HL-60 (cell line): ENCODE data around the gene ANKRD49.

Experiments used
- DNase-seq, 2 experiments: peaks; one replicate each; pipeline ENCODE4 v3.0.0-alpha.2; 2010 to 2020; ENCODE audit warnings: low read depth in 1 of 2, low spot score in 1 of 2
- H3K27ac ChIP-seq: fragments of 250-450 bp; sonication (Bioruptor Pico); replicated peaks from 2 replicates; pipeline ENCODE4 v1.5.1; 2020; ENCODE audit warnings: mild to moderate bottlenecking, moderate library complexity
- H3K27me3 ChIP-seq: fragments of 250-450 bp; sonication (Bioruptor Pico); 2 replicates; pipeline ENCODE4 v1.5.1; 2021; ENCODE audit warnings: mild to moderate bottlenecking, moderate library complexity; ENCODE audit not compliant: insufficient read depth, poor library complexity, severe bottlenecking
- H3K4me3 ChIP-seq: replicated peaks from 2 replicates; pipeline ENCODE4 v1.5.1; 2011; ENCODE audit warnings: mild to moderate bottlenecking, control low read depth, low read length; ENCODE audit not compliant: insufficient read depth
- CTCF ChIP-seq: IDR thresholded peaks from one replicate; pipeline ENCODE4 v1.5.1; 2011; ENCODE audit warnings: low read length, control low read depth, inconsistent platforms; ENCODE audit not compliant: insufficient read depth
- GABPA ChIP-seq: IDR thresholded peaks from 2 replicates; pipeline ENCODE4 v1.6.1; 2012; ENCODE audit warnings: low read depth
- POLR2AphosphoS5 ChIP-seq: IDR thresholded peaks from 2 replicates; pipeline ENCODE4 v1.6.1; 2012; ENCODE audit warnings: low read depth
- REST ChIP-seq: IDR thresholded peaks from 2 replicates; pipeline ENCODE4 v1.6.1; 2012; ENCODE audit warnings: low read depth; ENCODE audit not compliant: insufficient replicate concordance
- SPI1 ChIP-seq: IDR thresholded peaks from 2 replicates; pipeline ENCODE4 v1.6.1; 2012; ENCODE audit warnings: low read depth, mild to moderate bottlenecking, borderline replicate concordance

ANKRD49 gene

GRCh38 chr11:94469416-94469815 lies 24.4 kb upstream of the ANKRD49 start:
- Histone ChIP-seq H3K4me3 (no peak overlapping the region), H3K27ac (no peak overlapping the region), H3K27me3 (no peaks in the 10 kb centered on the region)
- DNase-seq = no peak
- no peak for TF ChIP-seq GABPA
- TF ChIP-seq POLR2AphosphoS5 = no peak

GRCh38 chr11:94472916-94473799 lies 20.6 kb upstream of the ANKRD49 start:
- Histone ChIP-seq H3K27me3 (no peaks in the 10 kb centered on the region), H3K27ac (peak overlapping the region; percentile 36), H3K4me3 (no peak overlapping the region)
- DNase-seq = peak in 1 of 2 experiments; percentile 79
- TF ChIP-seq CTCF = no peak
- no peak for TF ChIP-seq REST
- no peak for TF ChIP-seq POLR2AphosphoS5
- TF ChIP-seq SPI1 = no peak
- no peak for TF ChIP-seq GABPA

GRCh38 chr11:94477624-94478023 lies 16.2 kb upstream of the ANKRD49 start:
- Histone ChIP-seq H3K27ac (no peak overlapping the region; the same call in 1 of the 2 replicates), H3K4me3 (no peak overlapping the region), H3K27me3 (no peaks in the 10 kb centered on the region)
- peak; percentile 20 to 36 for DNase-seq
- TF ChIP-seq CTCF = no peak
- TF ChIP-seq REST = no peak
- TF ChIP-seq SPI1 = no peak
- no peak for TF ChIP-seq GABPA
- no peak for TF ChIP-seq POLR2AphosphoS5

GRCh38 chr11:94481342-94481741 lies 12.4 kb upstream of the ANKRD49 start:
- no peaks in the 10 kb centered on the region for H3K27me3 ChIP-seq
- no peak for TF ChIP-seq POLR2AphosphoS5
- no peak for TF ChIP-seq SPI1
- no peak for TF ChIP-seq GABPA
- TF ChIP-seq CTCF = no peak
- H3K4me3 ChIP-seq = no peak overlapping the region
- no peak for DNase-seq
- no peak overlapping the region for H3K27ac ChIP-seq
